Choroid plexus epithelial cell (primary cell): ENCODE data around the gene EPB41L4A.

Experiments
- DNase-seq: peaks from one replicate; pipeline ENCODE4 v3.0.0-alpha.2; 2010; ENCODE audit warnings: low read depth
- H3K4me3 ChIP-seq: 2 replicates; pipeline ENCODE4 v1.5.1; 2011; ENCODE audit warnings: low read depth, mild to moderate bottlenecking, control low read depth, low read length, moderate library complexity
- TF ChIP-seq, protein P1 (sequence below): conservative IDR thresholded peaks from 2 replicates; pipeline ENCODE4 v1.5.1; 2011; ENCODE audit warnings: low read depth, mild to moderate bottlenecking, control low read depth, inconsistent platforms, low read length, moderate library complexity

The EPB41L4A gene

GRCh38 chr5:112121258-112121657, 297.8 kb downstream of the EPB41L4A start:
- TF ChIP-seq, protein P1, sequence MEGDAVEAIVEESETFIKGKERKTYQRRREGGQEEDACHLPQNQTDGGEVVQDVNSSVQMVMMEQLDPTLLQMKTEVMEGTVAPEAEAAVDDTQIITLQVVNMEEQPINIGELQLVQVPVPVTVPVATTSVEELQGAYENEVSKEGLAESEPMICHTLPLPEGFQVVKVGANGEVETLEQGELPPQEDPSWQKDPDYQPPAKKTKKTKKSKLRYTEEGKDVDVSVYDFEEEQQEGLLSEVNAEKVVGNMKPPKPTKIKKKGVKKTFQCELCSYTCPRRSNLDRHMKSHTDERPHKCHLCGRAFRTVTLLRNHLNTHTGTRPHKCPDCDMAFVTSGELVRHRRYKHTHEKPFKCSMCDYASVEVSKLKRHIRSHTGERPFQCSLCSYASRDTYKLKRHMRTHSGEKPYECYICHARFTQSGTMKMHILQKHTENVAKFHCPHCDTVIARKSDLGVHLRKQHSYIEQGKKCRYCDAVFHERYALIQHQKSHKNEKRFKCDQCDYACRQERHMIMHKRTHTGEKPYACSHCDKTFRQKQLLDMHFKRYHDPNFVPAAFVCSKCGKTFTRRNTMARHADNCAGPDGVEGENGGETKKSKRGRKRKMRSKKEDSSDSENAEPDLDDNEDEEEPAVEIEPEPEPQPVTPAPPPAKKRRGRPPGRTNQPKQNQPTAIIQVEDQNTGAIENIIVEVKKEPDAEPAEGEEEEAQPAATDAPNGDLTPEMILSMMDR: no peak
- DNase-seq: no peak
- H3K4me3 ChIP-seq: no peak overlapping the region

DNA sequence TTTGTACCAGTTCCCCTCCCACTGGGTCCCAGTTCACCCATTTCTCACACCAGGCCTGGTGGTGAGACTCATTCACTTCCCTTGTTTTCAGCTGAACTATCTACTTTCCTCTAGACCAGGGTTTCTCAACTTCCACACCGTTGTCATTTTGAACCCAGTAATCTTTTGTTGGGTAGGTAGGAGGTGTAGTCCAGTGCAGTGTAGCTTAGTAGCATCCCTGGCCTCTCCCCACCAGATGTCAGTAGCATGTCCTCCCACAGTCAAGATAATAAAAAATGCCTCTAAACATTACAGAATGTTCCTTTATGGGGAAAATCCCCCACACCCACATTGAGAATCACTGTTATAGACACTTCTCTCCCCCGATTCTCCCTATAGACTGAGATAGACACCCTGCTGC, 299.1 kb downstream of the EPB41L4A start:
- TF ChIP-seq, protein P1: no peak
- no peak for DNase-seq
- H3K4me3 ChIP-seq: no peak overlapping the region

- DNase-seq: no peak
- TF ChIP-seq, protein P1: no peak
- no peak overlapping the region for H3K4me3 ChIP-seq
These were observed 299.6 kb downstream of the EPB41L4A start for GRCh38 chr5:112119508-112119907.

DNA sequence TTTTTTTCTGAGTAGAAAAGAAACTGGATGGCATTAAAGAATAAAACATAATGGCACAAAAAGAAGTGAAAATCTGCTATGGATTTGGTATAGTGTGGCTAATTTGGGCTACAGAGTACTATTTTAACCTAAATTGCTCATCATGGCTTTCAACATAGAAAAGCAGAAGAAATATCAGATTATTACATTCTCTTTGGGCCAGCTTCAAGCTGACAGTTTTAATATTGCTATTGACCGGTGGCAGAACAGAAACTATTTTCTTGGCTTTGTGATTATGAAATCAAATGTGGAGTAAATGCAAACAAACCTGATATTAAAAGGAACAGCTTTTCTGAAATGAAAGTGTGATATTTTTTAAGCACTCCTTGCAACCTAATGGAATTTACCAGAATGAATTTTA, 301.5 kb downstream of the EPB41L4A start:
- no peak overlapping the region for H3K4me3 ChIP-seq
- TF ChIP-seq, protein P1: no peak
- no peak for DNase-seq

DNA sequence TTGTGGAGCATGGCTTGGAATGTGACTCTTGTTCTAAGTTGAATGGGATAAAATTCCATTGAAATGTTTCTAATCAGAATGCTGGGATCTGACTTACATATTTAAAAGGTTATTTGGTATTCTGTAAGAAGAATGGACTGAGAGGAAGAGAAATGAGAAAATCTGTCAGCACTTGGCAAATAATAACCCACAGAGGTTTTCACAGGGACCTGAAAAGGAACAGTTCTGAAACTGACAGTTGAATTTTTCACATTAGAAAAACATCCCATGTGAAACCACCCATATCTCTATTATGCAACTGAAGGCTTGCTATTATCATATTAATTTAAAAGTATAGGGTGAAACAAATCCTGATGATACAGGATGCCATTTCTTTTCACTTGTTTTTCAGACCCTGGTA, 302.7 kb downstream of the EPB41L4A start:
- DNase-seq: no peak
- TF ChIP-seq, protein P1: no peak
- H3K4me3 ChIP-seq: no peak overlapping the region

- TF ChIP-seq, protein P1: no peak
- no peak for DNase-seq
- no peak overlapping the region for H3K4me3 ChIP-seq
These were observed 305.5 kb downstream of the EPB41L4A start for GRCh38 chr5:112113565-112113964.
